ENCODE results near the gene RARS2. TPM values are rescaled to one million over a fixed set of nuclear protein-coding genes. Genes with fewer than 3 reads are reported as not detected.
A peak's percentile ranks its signal among the peaks of the same experiment; 100 is the strongest.

RARS2 gene
- total RNA-seq, 1 donor from 2014 or later = 48.3 TPM

DNA sequence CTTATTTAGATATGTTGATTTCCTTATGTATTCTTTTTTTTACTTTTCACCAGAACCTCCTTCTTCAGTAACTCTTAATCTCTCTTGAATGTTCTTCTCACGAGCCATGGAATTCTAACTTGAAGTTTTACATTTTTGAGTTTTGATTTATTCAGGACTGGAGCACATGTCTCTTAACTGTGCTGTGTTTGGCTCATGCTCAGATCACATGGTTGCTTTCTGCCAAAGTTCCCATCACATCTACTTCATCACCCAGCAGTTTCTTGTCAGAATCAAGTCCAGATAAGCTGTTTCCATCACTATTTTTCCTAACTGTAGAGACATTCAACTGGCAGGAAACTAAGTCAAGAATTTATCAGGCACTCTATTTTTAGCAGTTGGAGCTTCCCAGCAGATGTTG lies 85.3 kb downstream of the RARS2 start:
- peak; percentile 3 for DNase-seq (ENCODE audit: low read depth)

DNA sequence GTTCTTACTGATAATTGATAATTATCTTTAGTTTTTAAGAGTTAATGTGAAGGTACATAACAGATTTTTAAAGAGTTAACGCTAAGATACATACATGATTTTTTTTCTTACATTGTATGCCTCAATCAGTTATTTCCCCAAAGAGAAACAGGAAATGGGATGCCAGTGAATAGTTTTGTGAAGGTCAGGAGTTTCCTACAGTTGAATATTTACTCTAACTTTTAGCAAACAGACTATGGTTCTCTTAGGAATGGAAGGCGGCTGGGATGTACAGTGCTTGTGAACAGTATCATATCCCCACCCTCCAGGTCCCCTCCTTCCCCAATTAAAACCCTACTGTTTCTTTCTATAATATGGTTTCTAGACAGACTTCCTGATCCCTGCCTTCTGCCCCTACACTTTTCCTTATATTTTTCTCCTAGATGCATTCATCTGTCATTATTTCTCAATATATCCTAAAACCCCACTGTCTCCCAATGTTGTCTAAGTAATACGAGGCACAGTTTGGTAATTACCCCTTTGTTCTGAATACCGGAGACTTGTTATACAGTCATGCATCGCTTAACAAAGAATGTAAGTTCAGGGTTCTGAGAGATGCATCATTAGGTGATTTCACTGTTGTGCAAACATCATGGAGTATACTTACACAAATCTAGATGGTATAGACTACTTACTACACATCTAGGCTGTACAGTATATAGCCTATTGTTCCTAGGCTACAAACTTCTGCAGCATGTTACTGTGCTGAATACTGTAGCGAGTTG lies 87.8 kb downstream of the RARS2 start:
- Histone ChIP-seq H2AFZ (ENCODE audit: low read depth, low read length) (no peak overlapping the region), H3K9me3 (ENCODE audit: insufficient read depth, low read depth, low read length) (no peaks in the 10 kb centered on the region), H3K4me3 (ENCODE audit: insufficient read depth, low read depth, low read length) (no peak overlapping the region), H3K79me2 (ENCODE audit: insufficient read depth, low read length) (no peaks in the 10 kb centered on the region), H3K27ac (ENCODE audit: low read depth, low read length) (no peak overlapping the region), H4K20me1 (ENCODE audit: insufficient read depth, low read length) (no peaks in the 10 kb centered on the region), H3K36me3 (ENCODE audit: insufficient read depth, low read length) (peaks cover 19% of the 10 kb centered on the region), H3K4me1 (ENCODE audit: insufficient read depth, low read length) (no peaks in the 10 kb centered on the region), H3K4me2 (ENCODE audit: low read length) (no peak overlapping the region), H3K27me3 (ENCODE audit: insufficient read depth, low read length) (no peaks in the 10 kb centered on the region), H3K9ac (ENCODE audit: low read length) (no peak overlapping the region)
- H3K27me3 Mint-ChIP-seq (ENCODE audit: low read depth, unreplicated experiment) = no peaks in the 10 kb centered on the region
- no peak for TF ChIP-seq EZH2 (IDR thresholded peaks at IDR 0.05; ENCODE audit: insufficient read depth, low read length)
- TF ChIP-seq, protein P1, sequence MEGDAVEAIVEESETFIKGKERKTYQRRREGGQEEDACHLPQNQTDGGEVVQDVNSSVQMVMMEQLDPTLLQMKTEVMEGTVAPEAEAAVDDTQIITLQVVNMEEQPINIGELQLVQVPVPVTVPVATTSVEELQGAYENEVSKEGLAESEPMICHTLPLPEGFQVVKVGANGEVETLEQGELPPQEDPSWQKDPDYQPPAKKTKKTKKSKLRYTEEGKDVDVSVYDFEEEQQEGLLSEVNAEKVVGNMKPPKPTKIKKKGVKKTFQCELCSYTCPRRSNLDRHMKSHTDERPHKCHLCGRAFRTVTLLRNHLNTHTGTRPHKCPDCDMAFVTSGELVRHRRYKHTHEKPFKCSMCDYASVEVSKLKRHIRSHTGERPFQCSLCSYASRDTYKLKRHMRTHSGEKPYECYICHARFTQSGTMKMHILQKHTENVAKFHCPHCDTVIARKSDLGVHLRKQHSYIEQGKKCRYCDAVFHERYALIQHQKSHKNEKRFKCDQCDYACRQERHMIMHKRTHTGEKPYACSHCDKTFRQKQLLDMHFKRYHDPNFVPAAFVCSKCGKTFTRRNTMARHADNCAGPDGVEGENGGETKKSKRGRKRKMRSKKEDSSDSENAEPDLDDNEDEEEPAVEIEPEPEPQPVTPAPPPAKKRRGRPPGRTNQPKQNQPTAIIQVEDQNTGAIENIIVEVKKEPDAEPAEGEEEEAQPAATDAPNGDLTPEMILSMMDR (IDR thresholded peaks at IDR 0.05; ENCODE audit: insufficient read depth, low read depth, low read length) = no peak
- H3K4me3 Mint-ChIP-seq (ENCODE audit: unreplicated experiment) = no peak overlapping the region
- H3K27ac Mint-ChIP-seq (ENCODE audit: unreplicated experiment) = no peak overlapping the region
- FAIRE-seq (no peak), DNase-seq (ENCODE audit: low read depth) (no peak)
- no peaks in the 10 kb centered on the region for H3K9me3 Mint-ChIP-seq (ENCODE audit: unreplicated experiment)
- peaks cover 1% of the 10 kb centered on the region for H3K36me3 Mint-ChIP-seq (ENCODE audit: low read depth, unreplicated experiment)
- H3K4me1 Mint-ChIP-seq (ENCODE audit: low read depth, unreplicated experiment) = peaks cover 2% of the 10 kb centered on the region

More for the DNA sequence above, 85.3 kb downstream of the RARS2 start:
- Histone ChIP-seq H3K4me2 (ENCODE audit: low read length) (no peak overlapping the region), H3K79me2 (ENCODE audit: insufficient read depth, low read length) (no peaks in the 10 kb centered on the region), H3K9me3 (ENCODE audit: insufficient read depth, low read depth, low read length) (no peaks in the 10 kb centered on the region), H2AFZ (ENCODE audit: low read depth, low read length) (no peak overlapping the region), H3K4me1 (ENCODE audit: insufficient read depth, low read length) (no peaks in the 10 kb centered on the region), H3K4me3 (ENCODE audit: insufficient read depth, low read depth, low read length) (no peak overlapping the region), H3K27me3 (ENCODE audit: insufficient read depth, low read length) (no peaks in the 10 kb centered on the region), H3K9ac (ENCODE audit: low read length) (no peak overlapping the region), H4K20me1 (ENCODE audit: insufficient read depth, low read length) (no peaks in the 10 kb centered on the region), H3K27ac (ENCODE audit: low read depth, low read length) (no peak overlapping the region), H3K36me3 (ENCODE audit: insufficient read depth, low read length) (peaks cover 23% of the 10 kb centered on the region)
- peaks cover 1% of the 10 kb centered on the region for H3K36me3 Mint-ChIP-seq (ENCODE audit: low read depth, unreplicated experiment)
- no peak for FAIRE-seq
- H3K4me1 Mint-ChIP-seq (ENCODE audit: low read depth, unreplicated experiment) = peaks cover 2% of the 10 kb centered on the region
- no peak overlapping the region for H3K4me3 Mint-ChIP-seq (ENCODE audit: unreplicated experiment)
- no peaks in the 10 kb centered on the region for H3K27me3 Mint-ChIP-seq (ENCODE audit: low read depth, unreplicated experiment)
- H3K9me3 Mint-ChIP-seq (ENCODE audit: unreplicated experiment) = no peaks in the 10 kb centered on the region
- no peak overlapping the region for H3K27ac Mint-ChIP-seq (ENCODE audit: unreplicated experiment)
- TF ChIP-seq, protein P1 (IDR thresholded peaks at IDR 0.05; ENCODE audit: insufficient read depth, low read depth, low read length) = no peak
- no peak for TF ChIP-seq EZH2 (IDR thresholded peaks at IDR 0.05; ENCODE audit: insufficient read depth, low read length)

DNA sequence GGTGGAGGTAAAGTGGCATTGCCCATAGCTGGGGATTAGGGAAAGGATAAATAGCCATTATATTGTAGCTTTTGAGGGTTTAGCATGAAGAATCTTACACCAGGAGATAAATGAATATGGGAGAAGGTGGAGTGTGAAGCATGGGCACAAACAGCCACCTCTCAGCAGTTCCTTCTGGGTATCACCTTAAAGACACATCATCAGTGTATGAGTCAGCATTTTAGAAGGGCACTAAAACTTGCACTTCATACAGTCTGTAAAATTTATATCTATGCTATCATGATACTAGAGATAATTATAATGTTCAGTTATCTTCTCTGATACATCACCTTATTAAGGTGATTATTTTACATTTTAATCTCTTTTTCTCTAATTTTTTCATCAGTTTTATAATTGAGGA lies 91.7 kb downstream of the RARS2 start:
- Histone ChIP-seq H3K27ac (ENCODE audit: low read depth, low read length) (no peak overlapping the region), H3K9ac (ENCODE audit: low read length) (no peak overlapping the region), H3K4me2 (ENCODE audit: low read length) (no peak overlapping the region), H3K36me3 (ENCODE audit: insufficient read depth, low read length) (peaks cover 4% of the 10 kb centered on the region), H3K9me3 (ENCODE audit: insufficient read depth, low read depth, low read length) (no peaks in the 10 kb centered on the region), H3K4me1 (ENCODE audit: insufficient read depth, low read length) (no peaks in the 10 kb centered on the region), H3K79me2 (ENCODE audit: insufficient read depth, low read length) (no peaks in the 10 kb centered on the region), H2AFZ (ENCODE audit: low read depth, low read length) (no peak overlapping the region), H4K20me1 (ENCODE audit: insufficient read depth, low read length) (no peaks in the 10 kb centered on the region), H3K27me3 (ENCODE audit: insufficient read depth, low read length) (no peaks in the 10 kb centered on the region), H3K4me3 (ENCODE audit: insufficient read depth, low read depth, low read length) (no peak overlapping the region)
- no peak overlapping the region for H3K4me3 Mint-ChIP-seq (ENCODE audit: unreplicated experiment)
- H3K27ac Mint-ChIP-seq (ENCODE audit: unreplicated experiment) = no peak overlapping the region
- peaks cover 2% of the 10 kb centered on the region for H3K4me1 Mint-ChIP-seq (ENCODE audit: low read depth, unreplicated experiment)
- DNase-seq (ENCODE audit: low read depth) (no peak), FAIRE-seq (no peak)
- TF ChIP-seq EZH2 (IDR thresholded peaks at IDR 0.05; ENCODE audit: insufficient read depth, low read length) = no peak
- H3K27me3 Mint-ChIP-seq (ENCODE audit: low read depth, unreplicated experiment) = no peaks in the 10 kb centered on the region
- no peaks in the 10 kb centered on the region for H3K9me3 Mint-ChIP-seq (ENCODE audit: unreplicated experiment)
- H3K36me3 Mint-ChIP-seq (ENCODE audit: low read depth, unreplicated experiment) = peaks cover 1% of the 10 kb centered on the region
